ENCODE results near the gene IL31. TPM values are rescaled to one million over a fixed set of nuclear protein-coding genes. Genes with fewer than 3 reads are reported as not detected.

IL31 gene
- total and polyA plus RNA-seq, 4 donors = not detected

DNA sequence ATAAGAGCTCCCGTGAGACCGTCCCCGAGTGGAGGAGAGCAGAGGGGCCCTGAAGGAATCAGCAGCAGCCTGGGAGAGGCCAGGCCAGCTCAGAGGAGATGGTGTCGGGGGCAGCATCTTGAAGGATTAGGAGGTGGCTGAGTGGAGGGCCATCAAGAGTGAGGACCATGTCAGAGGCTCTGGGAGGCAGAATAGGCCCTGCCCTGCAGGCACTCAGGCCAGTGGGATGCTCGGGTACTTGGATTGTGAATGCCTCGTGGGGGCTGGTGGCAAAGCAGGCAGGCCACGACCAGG is 47.7 kb downstream of the IL31 start:
- H3K27ac ChIP-seq (ENCODE audit: low read depth in 1 of 2, low read length in 2 of 2) = peak overlapping the region; percentile 87 to 90
- H3K4me1 ChIP-seq (ENCODE audit: control insufficient read depth in 4 of 4, insufficient read depth in 4 of 4, low read length in 3 of 4) = peaks cover 7 to 59% (median 44%) of the 10 kb centered on the region in 4 donors
- peak overlapping the region in 1 of 2 donors; percentile 63 for H3K9ac ChIP-seq (ENCODE audit: low read depth in 1 of 2, low read length in 2 of 2)
- TF ChIP-seq RAD21 (IDR thresholded peaks at IDR 0.05) (no peak), ZBTB33 (IDR thresholded peaks at IDR 0.05) (no peak), EGR1 (IDR thresholded peaks at IDR 0.05; ENCODE audit: low read depth in 2 of 2) (no peak), GABPA (IDR thresholded peaks at IDR 0.05 in 1 of 2, conservative IDR thresholded peaks at IDR 0.05 in 1 of 2) (no peak), SP1 (IDR thresholded peaks at IDR 0.05) (no peak), NR2F2 (IDR thresholded peaks at IDR 0.05) (no peak), TAF1 (conservative IDR thresholded peaks at IDR 0.05) (no peak), FOXA2 (IDR thresholded peaks at IDR 0.05) (no peak), RXRA (IDR thresholded peaks at IDR 0.05) (no peak), HNF4G (IDR thresholded peaks at IDR 0.05) (no peak), HNF4A (conservative IDR thresholded peaks at IDR 0.05) (no peak), YY1 (IDR thresholded peaks at IDR 0.05) (no peak), FOXA1 (IDR thresholded peaks at IDR 0.05) (no peak), JUND (IDR thresholded peaks at IDR 0.05) (no peak)
- TF ChIP-seq, protein P1, sequence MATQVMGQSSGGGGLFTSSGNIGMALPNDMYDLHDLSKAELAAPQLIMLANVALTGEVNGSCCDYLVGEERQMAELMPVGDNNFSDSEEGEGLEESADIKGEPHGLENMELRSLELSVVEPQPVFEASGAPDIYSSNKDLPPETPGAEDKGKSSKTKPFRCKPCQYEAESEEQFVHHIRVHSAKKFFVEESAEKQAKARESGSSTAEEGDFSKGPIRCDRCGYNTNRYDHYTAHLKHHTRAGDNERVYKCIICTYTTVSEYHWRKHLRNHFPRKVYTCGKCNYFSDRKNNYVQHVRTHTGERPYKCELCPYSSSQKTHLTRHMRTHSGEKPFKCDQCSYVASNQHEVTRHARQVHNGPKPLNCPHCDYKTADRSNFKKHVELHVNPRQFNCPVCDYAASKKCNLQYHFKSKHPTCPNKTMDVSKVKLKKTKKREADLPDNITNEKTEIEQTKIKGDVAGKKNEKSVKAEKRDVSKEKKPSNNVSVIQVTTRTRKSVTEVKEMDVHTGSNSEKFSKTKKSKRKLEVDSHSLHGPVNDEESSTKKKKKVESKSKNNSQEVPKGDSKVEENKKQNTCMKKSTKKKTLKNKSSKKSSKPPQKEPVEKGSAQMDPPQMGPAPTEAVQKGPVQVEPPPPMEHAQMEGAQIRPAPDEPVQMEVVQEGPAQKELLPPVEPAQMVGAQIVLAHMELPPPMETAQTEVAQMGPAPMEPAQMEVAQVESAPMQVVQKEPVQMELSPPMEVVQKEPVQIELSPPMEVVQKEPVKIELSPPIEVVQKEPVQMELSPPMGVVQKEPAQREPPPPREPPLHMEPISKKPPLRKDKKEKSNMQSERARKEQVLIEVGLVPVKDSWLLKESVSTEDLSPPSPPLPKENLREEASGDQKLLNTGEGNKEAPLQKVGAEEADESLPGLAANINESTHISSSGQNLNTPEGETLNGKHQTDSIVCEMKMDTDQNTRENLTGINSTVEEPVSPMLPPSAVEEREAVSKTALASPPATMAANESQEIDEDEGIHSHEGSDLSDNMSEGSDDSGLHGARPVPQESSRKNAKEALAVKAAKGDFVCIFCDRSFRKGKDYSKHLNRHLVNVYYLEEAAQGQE (IDR thresholded peaks at IDR 0.05) = no peak
- TF ChIP-seq, protein P2, sequence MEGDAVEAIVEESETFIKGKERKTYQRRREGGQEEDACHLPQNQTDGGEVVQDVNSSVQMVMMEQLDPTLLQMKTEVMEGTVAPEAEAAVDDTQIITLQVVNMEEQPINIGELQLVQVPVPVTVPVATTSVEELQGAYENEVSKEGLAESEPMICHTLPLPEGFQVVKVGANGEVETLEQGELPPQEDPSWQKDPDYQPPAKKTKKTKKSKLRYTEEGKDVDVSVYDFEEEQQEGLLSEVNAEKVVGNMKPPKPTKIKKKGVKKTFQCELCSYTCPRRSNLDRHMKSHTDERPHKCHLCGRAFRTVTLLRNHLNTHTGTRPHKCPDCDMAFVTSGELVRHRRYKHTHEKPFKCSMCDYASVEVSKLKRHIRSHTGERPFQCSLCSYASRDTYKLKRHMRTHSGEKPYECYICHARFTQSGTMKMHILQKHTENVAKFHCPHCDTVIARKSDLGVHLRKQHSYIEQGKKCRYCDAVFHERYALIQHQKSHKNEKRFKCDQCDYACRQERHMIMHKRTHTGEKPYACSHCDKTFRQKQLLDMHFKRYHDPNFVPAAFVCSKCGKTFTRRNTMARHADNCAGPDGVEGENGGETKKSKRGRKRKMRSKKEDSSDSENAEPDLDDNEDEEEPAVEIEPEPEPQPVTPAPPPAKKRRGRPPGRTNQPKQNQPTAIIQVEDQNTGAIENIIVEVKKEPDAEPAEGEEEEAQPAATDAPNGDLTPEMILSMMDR (IDR thresholded peaks at IDR 0.05; ENCODE audit: low read depth, low read length, missing input control) = no peak
- TF ChIP-seq, protein P3, sequence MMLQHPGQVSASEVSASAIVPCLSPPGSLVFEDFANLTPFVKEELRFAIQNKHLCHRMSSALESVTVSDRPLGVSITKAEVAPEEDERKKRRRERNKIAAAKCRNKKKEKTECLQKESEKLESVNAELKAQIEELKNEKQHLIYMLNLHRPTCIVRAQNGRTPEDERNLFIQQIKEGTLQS (IDR thresholded peaks at IDR 0.05) = no peak
- no peak overlapping the region for H3K4me3 ChIP-seq (ENCODE audit: low read depth in 1 of 3, low read length in 3 of 3)
- DNase-seq (ENCODE audit: low spot score) = no peak
- 66% methylated on average over 7 of the region's 7 CpGs for WGBS
- H3K36me3 ChIP-seq (ENCODE audit: control insufficient read depth in 4 of 4, insufficient read depth in 3 of 4, low read depth in 1 of 4, low read length in 3 of 4) = peaks cover 5 to 31% (median 13%) of the 10 kb centered on the region in 4 donors
- H3K9me3 ChIP-seq (ENCODE audit: control insufficient read depth in 4 of 4, low read length in 3 of 4) = no peaks in the 10 kb centered on the region
- H3K27me3 ChIP-seq (ENCODE audit: control insufficient read depth in 4 of 4, insufficient read depth in 4 of 4, low read length in 3 of 4) = no peaks in the 10 kb centered on the region

Measured in liver (tissue), 9 donors.